Choroid plexus epithelial cell (primary cell): Measurements from ENCODE around the gene AP2A2.

Source experiments
- DNase-seq: peaks from one replicate; pipeline ENCODE4 v3.0.0-alpha.2; 2010; ENCODE audit warnings: low read depth
- H3K4me3 ChIP-seq: 2 replicates; pipeline ENCODE4 v1.5.1; 2011; ENCODE audit warnings: low read depth, mild to moderate bottlenecking, control low read depth, low read length, moderate library complexity
- CTCF ChIP-seq: conservative IDR thresholded peaks from 2 replicates; pipeline ENCODE4 v1.5.1; 2011; ENCODE audit warnings: low read depth, mild to moderate bottlenecking, control low read depth, inconsistent platforms, low read length, moderate library complexity

The AP2A2 gene

DNA sequence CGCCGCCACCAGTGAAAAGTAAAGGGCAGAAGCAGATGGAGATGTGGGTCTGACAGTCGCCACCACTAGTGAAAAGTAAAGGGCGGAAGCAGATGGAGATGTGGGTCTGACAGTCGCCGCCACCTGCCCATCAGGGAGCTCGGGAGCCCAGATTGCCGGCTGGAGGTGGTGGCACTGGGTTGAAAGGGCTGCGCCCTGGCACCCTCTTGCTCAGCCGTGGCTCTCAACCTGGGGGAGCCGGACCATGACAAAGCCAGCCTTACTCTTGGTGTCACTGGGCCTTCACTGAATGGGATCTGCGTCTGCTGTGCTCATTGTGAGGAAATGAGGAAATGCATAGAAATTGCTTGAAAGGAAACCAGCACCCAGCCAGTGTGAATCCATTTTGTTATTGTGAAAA lies 36.3 kb downstream of the AP2A2 start:
- no peak for TF ChIP-seq CTCF
- no peak overlapping the region for H3K4me3 ChIP-seq
- DNase-seq: no peak

GRCh38 chr11:962688-963087 lies 37.0 kb downstream of the AP2A2 start:
- DNase-seq: no peak
- no peak for TF ChIP-seq CTCF
- no peak overlapping the region for H3K4me3 ChIP-seq

DNA sequence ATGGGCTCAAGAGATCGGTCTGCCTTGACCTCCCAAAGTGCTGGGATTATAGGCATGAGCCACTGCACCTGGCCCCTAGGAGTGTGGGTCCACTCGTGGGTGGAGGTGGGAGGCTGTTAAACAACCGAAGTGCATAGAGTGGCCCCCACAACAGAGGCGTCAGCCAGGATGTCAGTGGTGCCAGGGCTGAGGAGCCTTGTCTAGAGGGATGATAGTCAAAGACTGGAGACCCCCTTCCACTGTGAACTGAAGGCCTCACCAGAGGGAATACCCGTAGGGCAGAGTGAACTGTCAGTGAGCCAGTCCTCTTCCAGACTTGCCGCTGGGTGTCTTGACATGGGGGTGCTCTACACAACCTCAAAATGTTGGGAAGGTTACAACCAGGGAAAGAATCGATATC lies 38.2 kb downstream of the AP2A2 start:
- DNase-seq: no peak
- no peak for TF ChIP-seq CTCF
- H3K4me3 ChIP-seq: no peak overlapping the region

GRCh38 chr11:965206-965775 lies 39.6 kb downstream of the AP2A2 start:
- TF ChIP-seq CTCF: no peak
- DNase-seq: no peak
- no peak overlapping the region for H3K4me3 ChIP-seq

GRCh38 chr11:967995-968751 lies 42.5 kb downstream of the AP2A2 start:
- TF ChIP-seq CTCF: no peak
- no peak for DNase-seq
- H3K4me3 ChIP-seq: no peak overlapping the region

GRCh38 chr11:968822-969221 lies 43.2 kb downstream of the AP2A2 start:
- no peak overlapping the region for H3K4me3 ChIP-seq
- no peak for TF ChIP-seq CTCF
- DNase-seq: no peak
